Measurements from ENCODE around the gene CITED4. TPM values are rescaled to one million over a fixed set of nuclear protein-coding genes. Genes with fewer than 3 reads are reported as not detected.

CITED4 gene
- total and polyA plus RNA-seq, 10 of the 15 experiments (the other 5 are each of a cell fraction or from before 2014, with no cell fraction given) = 0.13 to 0.64 (median 0.26) TPM; not detected in 6

DNA sequence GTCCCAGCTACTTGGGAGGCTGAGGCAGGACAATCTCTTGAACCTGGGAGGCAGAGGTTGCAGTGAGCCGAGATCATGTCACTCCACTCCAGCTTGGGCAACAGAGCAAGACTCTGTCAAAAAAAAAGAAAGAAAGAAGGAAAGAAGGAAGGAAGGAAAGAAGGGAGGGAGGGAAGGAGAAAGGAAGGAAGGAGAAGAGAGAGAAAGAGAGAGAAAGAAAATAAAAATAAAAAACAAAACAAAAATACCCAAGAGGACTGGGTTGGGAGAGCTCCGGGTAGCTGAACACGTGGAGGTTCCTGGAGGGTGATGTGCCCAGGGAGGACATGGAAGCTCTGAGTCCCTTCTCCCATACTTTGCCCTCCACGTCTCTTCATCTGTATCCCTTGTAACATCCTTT lies 45.7 kb upstream of the CITED4 start:
- no peak overlapping the region for H2AFZ ChIP-seq (ENCODE audit: control insufficient read depth, low read depth, low read length)
- BruUV-seq (replicated peaks) = no TSS peak
- intact Hi-C loops (cut with micrococcal nuclease; ENCODE audit: unreplicated experiment) = no loop called here
- no peaks in the 10 kb centered on the region for H3K79me2 ChIP-seq (ENCODE audit: control insufficient read depth, insufficient read depth, low read length)
- H3K9me3 ChIP-seq (replicated peaks; ENCODE audit: control insufficient read depth, insufficient read depth, low read length) = no peaks in the 10 kb centered on the region
- DNase-seq (ENCODE audit: low read depth, low spot score) (no peak), FAIRE-seq (no peak), ATAC-seq (no peak)
- SMC1A ChIA-PET (ENCODE audit: uncharacterized antibody, unreplicated experiment) = interaction anchor here (0.6 kb wide), 1 partner anchor 25 kb away, joined by 3 read pairs; no protein-coding TSS in a partner anchor
- H3K4me2 ChIP-seq (ENCODE audit: control insufficient read depth, insufficient read depth) = no peak overlapping the region
- no peak overlapping the region for H3K4me3 ChIP-seq
- H3K27me3 ChIP-seq (replicated peaks in 1 of 2; ENCODE audit: control insufficient read depth in 2 of 2, insufficient read depth in 2 of 2, low read length in 1 of 2) = no peaks in the 10 kb centered on the region
- RAD21 ChIA-PET (ENCODE audit: unreplicated experiment) = no interaction called here
- CTCF ChIA-PET = interaction anchor here (1.3 to 1.8 kb wide), 2 partner anchors 42 to 44 kb away, joined by 5 to 7 read pairs; no protein-coding TSS in a partner anchor
- no peaks in the 10 kb centered on the region for H3K36me3 ChIP-seq (ENCODE audit: control insufficient read depth in 2 of 2, insufficient read depth in 2 of 2, low read length in 1 of 2)
- H4K20me1 ChIP-seq (ENCODE audit: control insufficient read depth, insufficient read depth) = no peaks in the 10 kb centered on the region
- 8% methylated on average over 4 of the region's 4 CpGs for WGBS (ENCODE audit: insufficient coverage, insufficient replicate concordance, low lambda C conversion rate, missing lambda C conversion rate)
- TF ChIP-seq SIX5 (IDR thresholded peaks at IDR 0.05; ENCODE audit: low read depth, low read length, severe bottlenecking) = no peak
- no peak for TF ChIP-seq MTA3 (IDR thresholded peaks at IDR 0.05; ENCODE audit: borderline replicate concordance, low read length)
- no peak for TF ChIP-seq RB1 (IDR thresholded peaks at IDR 0.05; ENCODE audit: borderline replicate concordance)
- no peak for TF ChIP-seq NR2F1 (conservative IDR thresholded peaks at IDR 0.05)
- TF ChIP-seq HCFC1 (IDR thresholded peaks at IDR 0.05; ENCODE audit: low read length) = no peak
- TF ChIP-seq, protein P1, sequence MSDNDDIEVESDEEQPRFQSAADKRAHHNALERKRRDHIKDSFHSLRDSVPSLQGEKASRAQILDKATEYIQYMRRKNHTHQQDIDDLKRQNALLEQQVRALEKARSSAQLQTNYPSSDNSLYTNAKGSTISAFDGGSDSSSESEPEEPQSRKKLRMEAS (IDR thresholded peaks at IDR 0.05; ENCODE audit: low read depth, low read length) = no peak
- no peak for TF ChIP-seq POLR2A (IDR thresholded peaks at IDR 0.05; ENCODE audit: low read depth, low read length)
- TF ChIP-seq RBBP5 (conservative IDR thresholded peaks at IDR 0.05) = no peak
- TF ChIP-seq ZNF207 (IDR thresholded peaks at IDR 0.05; ENCODE audit: borderline replicate concordance) = no peak
- no peak for TF ChIP-seq YY1 (IDR thresholded peaks at IDR 0.05; ENCODE audit: low read depth, low read length)
- no peak for TF ChIP-seq RUNX3 (IDR thresholded peaks at IDR 0.05; ENCODE audit: low read length)
- no peak for TF ChIP-seq CEBPB (IDR thresholded peaks at IDR 0.05; ENCODE audit: borderline replicate concordance in 1 of 2, low read depth in 2 of 2, low read length in 2 of 2)
- TF ChIP-seq RAD51 (IDR thresholded peaks at IDR 0.05) = no peak
- TF ChIP-seq PAX5 (IDR thresholded peaks at IDR 0.05; ENCODE audit: borderline replicate concordance, low read depth, low read length) = no peak
- H3K4me1 ChIP-seq (ENCODE audit: control insufficient read depth, insufficient read depth, low read length) = no peaks in the 10 kb centered on the region
- no peak overlapping the region for H3K27ac ChIP-seq (ENCODE audit: control insufficient read depth, insufficient read depth)
- in situ Hi-C loops (cut with MboI) = no loop called here
- H3K9ac ChIP-seq (ENCODE audit: control insufficient read depth, insufficient read depth, low read length) = no peak overlapping the region
- POLR2A ChIA-PET = no interaction called here

All from GM12878 (cell line).